ENCODE results near the gene GPBAR1.

The GPBAR1 gene

DNA sequence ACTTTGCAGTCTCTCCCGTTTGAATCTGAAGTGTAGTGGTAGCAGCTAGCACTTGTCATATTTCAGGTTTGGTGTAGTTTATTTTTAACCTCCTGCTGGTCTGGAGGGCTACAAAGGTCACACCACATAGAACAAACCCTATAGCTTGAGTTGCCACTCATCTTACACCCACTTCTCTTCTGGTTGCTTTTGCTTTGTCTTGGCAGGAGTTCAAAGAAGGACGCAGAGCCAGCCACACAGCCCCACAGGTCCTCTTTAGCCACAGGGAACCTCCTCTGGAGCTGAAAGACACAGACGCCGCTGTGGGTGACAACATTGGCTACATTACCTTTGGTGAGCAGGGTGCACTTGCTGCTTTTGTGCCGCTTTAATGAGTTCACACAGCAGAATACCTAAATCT, 15.6 kb upstream of the GPBAR1 start:
- DNase-seq (ENCODE audit: insufficient read length) (no peak), FAIRE-seq (no peak)
- TF ChIP-seq POLR2A (IDR thresholded peaks at IDR 0.05; ENCODE audit: low read depth, low read length) (peak; percentile 25; the same call in 1 of the 2 replicates), POLR2AphosphoS5 (IDR thresholded peaks at IDR 0.05; ENCODE audit: low read depth, low read length) (no peak), TAF1 (IDR thresholded peaks at IDR 0.05; ENCODE audit: borderline replicate concordance, low read depth, low read length) (no peak)

DNA sequence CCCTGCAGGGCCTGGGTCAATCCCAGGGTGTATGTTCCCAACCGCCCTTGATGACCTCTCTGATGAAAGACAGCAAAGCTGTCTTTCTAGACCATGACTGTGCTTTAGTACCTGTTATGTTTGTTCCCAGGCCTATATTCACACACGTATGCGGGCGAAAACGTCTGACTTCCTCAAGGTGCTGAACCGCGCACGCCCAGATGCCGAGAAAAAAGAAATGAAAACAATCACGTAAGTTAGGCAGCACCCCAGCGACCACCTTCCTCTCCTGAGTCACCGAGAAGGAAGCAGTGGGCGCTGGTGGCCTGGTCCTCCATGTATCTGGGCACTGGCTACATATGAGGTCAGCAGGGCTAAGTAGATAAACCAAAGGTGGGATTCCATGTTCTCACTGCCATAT, 11.1 kb upstream of the GPBAR1 start:
- DNase-seq (ENCODE audit: insufficient read length) (no peak), FAIRE-seq (no peak)
- no peak for TF ChIP-seq POLR2A (IDR thresholded peaks at IDR 0.05; ENCODE audit: low read depth, low read length)
- no peak; the same call in 1 of the 2 replicates for TF ChIP-seq POLR2AphosphoS5 (IDR thresholded peaks at IDR 0.05; ENCODE audit: low read depth, low read length)
- no peak for TF ChIP-seq TAF1 (IDR thresholded peaks at IDR 0.05; ENCODE audit: borderline replicate concordance, low read depth, low read length)

DNA sequence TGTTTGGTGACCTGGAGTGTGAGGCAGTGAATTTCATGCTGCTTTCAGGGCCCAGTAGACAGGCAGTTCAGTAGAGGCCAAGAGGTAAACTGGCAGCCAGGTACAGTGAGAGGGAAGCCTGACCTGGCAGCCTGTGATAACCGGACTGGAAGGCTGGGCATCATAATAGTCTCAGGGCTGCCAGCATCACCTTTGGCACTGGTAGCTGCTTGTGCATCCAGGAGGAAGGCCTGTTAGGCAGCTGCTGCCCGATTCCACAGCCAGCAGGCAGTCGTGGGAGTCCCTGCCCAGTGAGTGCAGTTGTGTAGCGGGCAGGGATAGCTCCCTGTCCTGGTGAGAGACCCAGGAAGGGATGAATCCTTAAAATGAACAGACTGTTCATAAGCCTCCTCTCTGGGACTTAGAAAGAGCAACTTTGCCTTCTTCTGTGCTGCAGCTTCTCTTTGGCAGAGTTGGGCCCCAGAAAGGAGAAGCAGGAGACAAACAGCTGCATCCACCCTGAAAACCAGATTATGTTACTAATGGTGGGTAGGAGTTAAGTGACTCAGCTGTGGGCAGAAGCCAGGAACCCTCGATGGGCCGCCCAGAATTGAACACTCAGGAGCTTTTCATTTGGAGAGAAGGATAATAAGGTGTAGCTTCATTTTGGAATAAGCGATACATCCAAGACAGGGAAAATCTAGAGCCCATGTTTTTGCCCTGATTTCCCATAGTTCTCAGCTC, 8.1 kb upstream of the GPBAR1 start:
- no peak for FAIRE-seq
- TF ChIP-seq TAF1 (IDR thresholded peaks at IDR 0.05; ENCODE audit: borderline replicate concordance, low read depth, low read length) (no peak), POLR2A (IDR thresholded peaks at IDR 0.05; ENCODE audit: low read depth, low read length) (peak; percentile 20; the same call in 1 of the 2 replicates), POLR2AphosphoS5 (IDR thresholded peaks at IDR 0.05; ENCODE audit: low read depth, low read length) (peak; percentile 10; the same call in 1 of the 2 replicates)
- DNase-seq (ENCODE audit: insufficient read length), result no peak

DNA sequence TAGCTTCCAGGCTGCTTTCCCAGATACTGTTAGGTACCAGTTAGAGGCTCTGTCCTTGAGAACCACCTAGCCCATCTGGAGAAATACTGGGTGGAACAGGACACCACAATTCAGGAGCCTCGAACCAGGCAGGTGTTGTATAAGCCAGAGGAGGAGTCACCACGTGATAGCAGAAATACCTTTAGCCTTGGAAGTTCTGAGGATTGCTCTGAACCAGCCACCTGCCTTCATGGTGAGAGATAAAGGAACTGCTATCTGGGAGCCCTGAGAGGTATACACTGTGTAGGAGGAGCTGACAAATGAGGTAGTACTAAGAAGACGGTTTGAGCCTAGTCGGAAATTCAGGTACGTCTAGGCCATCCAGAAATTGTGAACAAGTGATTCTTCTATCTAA, 7.6 kb upstream of the GPBAR1 start:
- DNase-seq (ENCODE audit: insufficient read length) (no peak), FAIRE-seq (no peak)
- 0 out of 2 replicates have a peak, but pooled peaks have one; percentile 1 for TF ChIP-seq POLR2AphosphoS5 (IDR thresholded peaks at IDR 0.05; ENCODE audit: low read depth, low read length)
- no peak for TF ChIP-seq POLR2A (IDR thresholded peaks at IDR 0.05; ENCODE audit: low read depth, low read length)

DNA sequence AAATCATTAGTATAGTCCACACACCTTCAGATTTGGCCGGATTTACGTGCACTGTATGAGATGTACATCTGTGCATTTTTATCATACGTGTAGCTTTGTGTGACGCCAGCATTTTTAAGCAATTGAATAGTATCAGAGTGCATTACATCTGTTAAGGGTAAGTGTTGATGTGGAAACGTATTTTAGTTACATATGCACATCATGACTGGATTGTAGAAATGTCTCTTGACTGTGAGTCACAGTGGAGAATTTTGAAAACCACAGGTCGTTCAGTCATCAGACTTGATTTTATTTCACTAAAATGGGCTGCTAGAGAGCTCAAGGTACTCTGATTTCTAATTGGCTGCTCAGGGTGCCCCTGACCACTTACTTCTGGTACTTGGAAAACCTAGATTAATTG, 5.4 kb upstream of the GPBAR1 start:
- DNase-seq (ENCODE audit: insufficient read length), result no peak
- no peak for FAIRE-seq

DNA sequence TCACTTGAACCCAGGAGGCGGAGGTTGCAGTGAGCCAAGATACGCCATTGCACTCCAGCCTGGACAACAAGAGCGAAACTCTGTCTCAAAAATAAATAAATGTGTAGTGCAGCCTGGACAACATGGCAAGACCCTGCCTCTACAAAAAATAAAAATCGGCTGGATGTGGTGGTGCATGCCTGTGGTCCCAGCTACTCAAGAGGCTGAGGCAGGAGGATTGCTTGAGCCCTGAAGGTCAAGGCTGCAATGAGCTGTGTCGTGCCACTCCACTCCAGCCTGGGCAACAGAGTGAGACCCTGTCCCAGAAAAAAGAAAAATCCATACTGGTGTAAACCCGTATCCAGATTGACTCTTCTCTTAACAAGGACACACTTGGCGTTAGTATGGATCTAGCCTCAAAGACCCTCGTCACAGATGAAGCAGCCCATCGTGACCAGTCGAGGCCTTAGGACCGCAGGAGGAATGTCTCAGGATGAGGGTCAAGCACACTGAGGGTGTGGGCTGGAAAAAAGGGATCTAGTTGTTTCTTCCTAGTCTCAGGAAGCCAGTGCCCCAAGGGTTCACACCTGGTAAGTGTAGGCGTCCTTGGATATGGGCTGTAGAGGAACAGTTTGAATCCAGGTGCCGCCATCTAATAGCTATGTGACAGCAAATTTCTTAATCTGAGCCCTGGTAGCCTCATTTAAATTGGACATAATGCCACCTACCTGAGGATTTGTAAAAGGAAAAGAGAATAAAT, 4.0 kb upstream of the GPBAR1 start:
- DNase-seq (ENCODE audit: insufficient read length) (no peak), FAIRE-seq (peak; percentile 27)
- TF ChIP-seq TAF1 (IDR thresholded peaks at IDR 0.05; ENCODE audit: borderline replicate concordance, low read depth, low read length) (no peak), POLR2AphosphoS5 (IDR thresholded peaks at IDR 0.05; ENCODE audit: low read depth, low read length) (peak; percentile 59), POLR2A (IDR thresholded peaks at IDR 0.05; ENCODE audit: low read depth, low read length) (peak; percentile 38; the same call in 1 of the 2 replicates)

More for the DNA sequence above, 5.4 kb upstream of the GPBAR1 start:
- no peak for TF ChIP-seq TAF1 (IDR thresholded peaks at IDR 0.05; ENCODE audit: borderline replicate concordance, low read depth, low read length)
- TF ChIP-seq POLR2AphosphoS5 (IDR thresholded peaks at IDR 0.05; ENCODE audit: low read depth, low read length), result no peak
- 0 out of 2 replicates have a peak, but pooled peaks have one; percentile 18 for TF ChIP-seq POLR2A (IDR thresholded peaks at IDR 0.05; ENCODE audit: low read depth, low read length)

DNA sequence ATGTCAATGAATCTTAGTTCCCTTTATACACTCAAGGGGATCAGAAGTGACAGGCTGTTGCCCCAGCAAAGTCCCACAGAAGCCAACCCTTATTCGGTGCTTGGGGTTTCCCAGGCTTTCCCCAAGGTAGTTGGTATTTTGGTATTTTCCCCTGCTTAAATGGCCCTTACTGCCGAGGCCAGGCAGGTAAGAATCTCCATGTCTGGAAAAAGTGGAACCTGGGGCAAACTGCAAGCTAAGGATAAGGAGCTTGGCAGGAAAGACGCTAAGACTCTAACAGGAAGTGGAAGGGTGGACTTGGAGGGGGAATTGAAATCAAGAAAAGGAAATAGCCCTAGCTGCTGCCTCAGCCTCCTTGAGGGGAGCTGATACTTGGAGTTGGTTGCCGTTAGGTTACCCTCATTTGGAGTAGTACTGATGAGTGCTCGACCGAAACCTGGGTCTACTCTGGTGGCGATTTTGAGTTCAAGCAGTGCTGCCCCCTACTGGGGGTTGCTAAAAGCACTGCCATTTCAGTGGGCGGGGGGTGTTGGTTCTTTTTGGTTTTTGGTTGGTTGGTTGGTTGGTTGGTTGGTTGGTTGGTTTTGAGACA, 3.3 kb upstream of the GPBAR1 start:
- peak; percentile 66 for DNase-seq (ENCODE audit: insufficient read length)
- peak; percentile 94 for FAIRE-seq
- no peak for TF ChIP-seq POLR2AphosphoS5 (IDR thresholded peaks at IDR 0.05; ENCODE audit: low read depth, low read length)
- TF ChIP-seq TAF1 (IDR thresholded peaks at IDR 0.05; ENCODE audit: borderline replicate concordance, low read depth, low read length), result no peak
- no peak; the same call in 1 of the 2 replicates for TF ChIP-seq POLR2A (IDR thresholded peaks at IDR 0.05; ENCODE audit: low read depth, low read length)

DNA sequence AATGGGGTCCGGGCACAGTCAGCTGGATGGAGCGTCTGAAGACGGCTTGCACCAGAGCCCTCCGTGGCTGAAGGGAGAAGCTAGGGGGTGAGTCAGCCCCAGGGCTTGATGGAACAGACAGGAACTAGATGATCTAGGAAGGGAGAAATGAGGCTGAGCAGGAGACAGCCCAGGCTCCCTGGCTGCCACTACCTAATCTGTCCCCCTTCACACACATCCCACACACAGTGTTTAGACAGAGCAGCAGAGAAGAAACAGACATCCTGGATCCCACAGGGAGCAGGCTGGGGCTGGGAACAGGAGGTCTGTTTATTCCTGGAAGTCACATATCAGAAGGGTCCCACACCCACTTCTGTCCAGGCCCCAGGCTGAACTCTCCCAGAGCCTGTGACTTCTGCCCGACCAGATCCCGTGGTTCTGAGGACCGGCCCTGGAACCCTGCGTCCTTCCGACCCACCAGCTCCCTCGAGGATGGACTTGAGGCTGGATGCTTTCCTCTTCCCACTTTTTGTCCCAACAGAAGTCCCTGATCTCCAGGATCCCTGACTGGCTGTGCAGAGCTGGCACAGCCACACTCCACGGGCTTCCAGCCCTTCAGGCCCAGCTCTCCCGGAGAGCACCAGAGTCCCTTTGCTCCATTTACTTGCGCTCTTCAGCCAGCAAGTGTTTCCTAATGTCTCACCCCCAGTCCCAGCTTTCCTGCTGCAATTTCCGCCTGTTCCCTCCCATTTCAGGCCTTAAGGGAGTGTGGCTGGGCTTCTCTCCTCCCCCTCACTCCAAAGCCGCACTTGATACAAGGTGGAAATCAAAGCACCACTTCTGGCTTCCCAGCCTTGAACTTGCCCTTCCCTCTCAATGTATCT, 1.5 kb upstream of the GPBAR1 start:
- no peak for FAIRE-seq
- no peak for TF ChIP-seq POLR2A (IDR thresholded peaks at IDR 0.05; ENCODE audit: low read depth, low read length)
- TF ChIP-seq TAF1 (IDR thresholded peaks at IDR 0.05; ENCODE audit: borderline replicate concordance, low read depth, low read length), result no peak
- no peak for TF ChIP-seq POLR2AphosphoS5 (IDR thresholded peaks at IDR 0.05; ENCODE audit: low read depth, low read length)
- no peak for DNase-seq (ENCODE audit: insufficient read length)

DNA sequence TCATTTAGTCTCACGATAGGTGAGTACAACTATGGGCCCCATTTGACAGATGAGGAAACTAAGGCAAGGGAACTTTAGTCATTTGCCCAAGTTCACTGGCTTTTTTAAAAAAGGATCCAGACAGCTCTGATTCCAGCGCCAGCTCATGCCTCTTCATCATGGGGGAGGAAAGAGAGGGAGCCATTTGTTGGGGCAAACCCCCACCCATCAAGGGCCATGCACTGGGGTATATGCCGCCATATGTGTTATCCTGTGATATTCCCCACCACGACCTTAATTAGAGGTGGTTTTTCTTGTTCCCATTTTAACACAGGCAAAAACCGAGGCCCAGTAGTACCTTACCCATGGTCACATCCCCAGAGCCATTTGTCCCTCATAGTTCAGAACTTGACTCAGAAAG, 649 bp upstream of the GPBAR1 start:
- TF ChIP-seq TAF1 (IDR thresholded peaks at IDR 0.05; ENCODE audit: borderline replicate concordance, low read depth, low read length), result no peak
- no peak for TF ChIP-seq POLR2AphosphoS5 (IDR thresholded peaks at IDR 0.05; ENCODE audit: low read depth, low read length)
- no peak for TF ChIP-seq POLR2A (IDR thresholded peaks at IDR 0.05; ENCODE audit: low read depth, low read length)
- DNase-seq (ENCODE audit: insufficient read length), result no peak
- no peak for FAIRE-seq

DNA sequence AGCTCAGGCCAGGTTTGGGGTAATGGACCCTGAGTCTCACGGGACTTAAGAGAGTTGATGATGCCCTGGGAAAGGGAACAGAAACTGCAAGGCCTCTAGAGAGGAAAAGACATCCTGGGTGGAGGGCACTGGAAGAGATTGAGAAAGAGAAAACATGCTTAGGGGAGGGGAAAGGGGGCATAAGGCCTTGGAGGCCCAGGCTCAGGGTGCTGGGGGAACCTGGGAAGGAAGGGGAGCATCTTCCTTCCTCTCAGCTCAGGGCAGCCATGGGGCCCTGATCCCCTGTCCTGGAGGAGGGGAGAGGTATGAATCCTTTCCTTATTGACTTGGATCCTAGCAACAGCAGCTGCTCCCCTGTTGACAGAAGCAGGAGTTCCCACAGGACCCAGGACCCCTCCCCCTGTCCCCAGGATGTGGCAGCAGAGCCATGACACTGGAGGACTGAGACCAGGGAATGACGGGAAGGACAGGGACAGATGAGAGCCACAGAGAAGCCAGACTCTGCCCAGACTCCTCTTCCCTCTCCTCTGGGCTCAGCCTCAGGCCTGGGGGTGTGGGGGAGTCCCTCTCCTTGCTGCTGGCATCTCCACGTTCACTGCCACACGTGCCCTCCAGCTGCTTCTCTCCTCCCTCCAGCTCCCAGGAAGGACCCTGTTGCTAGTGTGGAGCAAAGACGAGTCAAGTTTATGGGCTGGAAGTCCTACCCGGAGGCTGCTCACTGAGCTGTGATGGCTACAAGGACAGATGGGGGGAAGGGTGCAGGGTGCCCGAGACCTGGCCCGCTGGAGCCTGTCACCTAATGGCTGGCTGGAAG, 815 bp downstream of the GPBAR1 start:
- FAIRE-seq, result no peak

More for the DNA sequence above, 815 bp downstream of the GPBAR1 start:
- TF ChIP-seq POLR2A (IDR thresholded peaks at IDR 0.05; ENCODE audit: low read depth, low read length), result no peak
- TF ChIP-seq TAF1 (IDR thresholded peaks at IDR 0.05; ENCODE audit: borderline replicate concordance, low read depth, low read length), result no peak
- TF ChIP-seq POLR2AphosphoS5 (IDR thresholded peaks at IDR 0.05; ENCODE audit: low read depth, low read length), result no peak
- no peak for DNase-seq (ENCODE audit: insufficient read length)

Data from GM12892 (cell line).